GM10248 (cell line): ENCODE results near the gene MYORG.
"Not testable (repeated sequence)": the region's sequence is repeated elsewhere in the genome, so short reads cannot be mapped to it uniquely, and the experiment has no call there.

Experiments
- CTCF ChIA-PET: fragments of 300-600 bp; sonication (Branson Sonifier 250); formaldehyde crosslinking; extraction: SDS; loops from one replicate; lab custom pipeline; 2021; ENCODE audit warnings: antibody characterized with exemption; lab: Yijun Ruan, JAX
- POLR2A ChIA-PET: fragments of 350-650 bp; sonication (Branson Sonifier 250); formaldehyde crosslinking; extraction: SDS; loops from one replicate; lab custom pipeline; 2020; ENCODE audit warnings: antibody characterized with exemption; lab: Yijun Ruan, JAX
- DNase-seq: peaks from one replicate; pipeline ENCODE4 v3.0.0; 2012; ENCODE audit errors: extremely low spot score
- CTCF ChIP-seq: IDR thresholded peaks from 2 replicates; pipeline ENCODE4 v1.5.1; 2012; ENCODE audit warnings: mild to moderate bottlenecking, low read depth; ENCODE audit errors: extremely low read depth, missing control alignments, control extremely low read depth

Gene MYORG

GRCh38 chr9:34365282-34365681 is 11.4 kb downstream of the MYORG start:
- TF ChIP-seq CTCF, result no peak
- CTCF ChIA-PET, result interaction anchor here (1.1 to 1.4 kb wide), 2 partner anchors 14 to 269 kb away, joined by 3 to 4 read pairs; no protein-coding TSS in a partner anchor
- POLR2A ChIA-PET, result no interaction called here
- no peak for DNase-seq

GRCh38 chr9:34363619-34364351 is 12.9 kb downstream of the MYORG start:
- TF ChIP-seq CTCF, result no peak
- ChIA-PET POLR2A (no interaction called here), CTCF (interaction anchor here (1.5 to 1.6 kb wide), 2 partner anchors 17 to 30 kb away, joined by 5 read pairs; no protein-coding TSS in a partner anchor)
- DNase-seq, result no peak

GRCh38 chr9:34362614-34363214 is 14.0 kb downstream of the MYORG start:
- CTCF ChIA-PET, result interaction anchor here (1.0 kb wide), 1 partner anchor 15 kb away, joined by 3 read pairs; no protein-coding TSS in a partner anchor
- POLR2A ChIA-PET, result no interaction called here
- no peak for TF ChIP-seq CTCF
- no peak for DNase-seq

- CTCF ChIA-PET, result interaction anchor here (1.5 kb wide), 1 partner anchor 27 kb away, joined by 6 read pairs; no protein-coding TSS in a partner anchor
- POLR2A ChIA-PET, DNase-seq: not testable (repeated sequence)
Observed at GRCh38 chr9:34352957-34353356, 23.7 kb downstream of the MYORG start.

- POLR2A ChIA-PET, DNase-seq: not testable (repeated sequence)
- CTCF ChIA-PET, result interaction anchor here (1.5 kb wide), 1 partner anchor 27 kb away, joined by 6 read pairs; no protein-coding TSS in a partner anchor
Observed at GRCh38 chr9:34352122-34352652, 24.5 kb downstream of the MYORG start.

- ChIA-PET CTCF (interaction anchor here (1.1 to 2.0 kb wide), 3 partner anchors 10 to 30 kb away, joined by 3 to 11 read pairs (median 4); no protein-coding TSS in a partner anchor), POLR2A (no interaction called here)
- no peak for TF ChIP-seq CTCF
- DNase-seq, result no peak
Observed at GRCh38 chr9:34349324-34349723, 27.4 kb downstream of the MYORG start.

- ChIA-PET POLR2A (interaction anchor here (0.6 to 0.7 kb wide), 2 partner anchors 25 to 41 kb away, joined by 3 read pairs; no protein-coding TSS in a partner anchor), CTCF (interaction anchor here (0.9 to 2.0 kb wide), 6 partner anchors 15 to 56 kb away, joined by 3 to 10 read pairs (median 4); no protein-coding TSS in a partner anchor)
Observed at GRCh38 chr9:34347800-34348158, 28.9 kb downstream of the MYORG start.

More at GRCh38 chr9:34347800-34348158, 28.9 kb downstream of the MYORG start:
- no peak for TF ChIP-seq CTCF
- DNase-seq, result no peak
